GM21717 (cell line): ENCODE measurements around the gene CNPY1.

ENCODE experiments used
- ATAC-seq: cut with Tn5 transposase; IDR thresholded peaks from one replicate; pipeline ENCODE4 v1.9.1; 2021; ENCODE audit warnings: mild to moderate bottlenecking, moderate library complexity; ENCODE audit not compliant: unreplicated experiment

Gene CNPY1

GRCh38 chr7:155457544-155458110 lies 88.7 kb downstream of the CNPY1 start:
- ATAC-seq, result no peak

GRCh38 chr7:155456738-155457543 lies 89.4 kb downstream of the CNPY1 start:
- ATAC-seq, result no peak

- no peak for ATAC-seq
Measured at GRCh38 chr7:155455776-155456737, 90.3 kb downstream of the CNPY1 start.

GRCh38 chr7:155455132-155455693 lies 91.1 kb downstream of the CNPY1 start:
- no peak for ATAC-seq

GRCh38 chr7:155454183-155455112 lies 91.9 kb downstream of the CNPY1 start:
- ATAC-seq, result no peak

GRCh38 chr7:155453296-155454182 lies 92.8 kb downstream of the CNPY1 start:
- ATAC-seq, result no peak

GRCh38 chr7:155452505-155453295 lies 93.7 kb downstream of the CNPY1 start:
- ATAC-seq, result no peak

- ATAC-seq, result no peak
Measured at GRCh38 chr7:155451840-155452239, 94.5 kb downstream of the CNPY1 start.
